GM21528 (cell line): ENCODE data around the gene IGFBP5.

Source experiments
- ATAC-seq: cut with Tn5 transposase; IDR thresholded peaks from one replicate; pipeline ENCODE4 v1.9.1; 2021; ENCODE audit warnings: mild to moderate bottlenecking, moderate library complexity; ENCODE audit not compliant: unreplicated experiment, low FRiP score

The IGFBP5 gene, protein sequence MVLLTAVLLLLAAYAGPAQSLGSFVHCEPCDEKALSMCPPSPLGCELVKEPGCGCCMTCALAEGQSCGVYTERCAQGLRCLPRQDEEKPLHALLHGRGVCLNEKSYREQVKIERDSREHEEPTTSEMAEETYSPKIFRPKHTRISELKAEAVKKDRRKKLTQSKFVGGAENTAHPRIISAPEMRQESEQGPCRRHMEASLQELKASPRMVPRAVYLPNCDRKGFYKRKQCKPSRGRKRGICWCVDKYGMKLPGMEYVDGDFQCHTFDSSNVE

DNA sequence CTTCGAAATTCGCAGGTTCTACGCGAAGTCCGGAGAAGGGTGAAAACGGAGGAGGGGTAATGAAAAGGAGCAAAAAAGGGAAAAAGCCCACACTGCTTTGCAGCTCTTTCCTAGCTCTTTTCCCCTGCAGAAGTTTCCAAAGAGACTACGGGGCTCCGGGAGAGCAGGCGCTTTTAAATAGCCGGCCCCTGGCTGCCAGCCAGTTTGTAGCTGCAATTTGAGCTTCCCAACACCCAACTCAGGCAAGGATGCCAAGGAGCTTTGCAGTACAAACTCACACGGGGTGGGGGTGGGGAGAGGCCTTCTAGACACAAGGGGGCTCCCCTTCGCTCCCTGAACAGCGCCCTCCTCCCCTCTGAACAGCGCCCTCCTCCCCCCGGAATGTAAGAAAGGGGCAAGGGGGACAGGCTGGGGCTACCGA is at the start of gene IGFBP5:
Gene IGFBP5 (minus strand): TSS at position 149 of the 421 bp plus-strand sequence. CDS start 774 bp downstream, outside the sequence.
- ATAC-seq: no peak

DNA sequence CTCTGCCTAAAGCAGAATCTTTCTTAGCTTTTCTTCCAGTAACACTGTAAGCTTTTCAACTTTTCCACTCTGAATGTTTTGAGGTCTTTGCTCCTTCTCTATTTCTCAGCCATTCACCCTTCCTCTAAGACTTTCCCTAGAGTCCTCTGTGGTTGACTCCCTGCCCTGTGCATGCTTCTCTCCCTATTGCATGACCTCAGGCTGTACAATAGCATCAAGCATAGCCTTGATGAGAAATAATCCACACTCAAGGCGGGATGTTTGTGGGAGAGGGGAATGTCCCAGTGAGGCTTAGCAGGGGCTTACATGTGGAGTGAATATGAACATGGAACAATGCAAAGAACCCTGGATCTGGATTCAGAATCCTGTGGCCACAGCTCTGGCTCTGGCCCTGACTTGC is 48.4 kb upstream of the IGFBP5 start:
- ATAC-seq: no peak

DNA sequence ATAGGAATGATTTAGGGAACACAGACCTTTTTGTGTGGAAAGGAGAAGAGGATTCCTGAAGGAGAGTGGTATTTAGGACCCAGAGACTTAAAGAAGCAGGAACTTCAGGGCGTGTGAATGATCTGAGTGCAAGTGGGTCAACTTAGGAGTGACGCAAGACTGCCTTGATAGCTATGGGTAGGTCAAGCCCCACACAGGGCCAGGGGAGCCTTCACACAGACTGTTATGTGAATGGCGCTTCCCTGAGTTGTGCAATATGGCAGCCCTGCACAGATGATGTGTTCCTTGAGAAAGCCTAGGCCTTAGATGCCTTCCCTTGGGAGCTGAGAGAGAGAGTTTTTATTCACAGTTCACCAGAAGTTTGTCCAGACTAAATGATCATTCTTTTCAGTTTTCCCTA is 47.1 kb upstream of the IGFBP5 start:
- no peak for ATAC-seq

DNA sequence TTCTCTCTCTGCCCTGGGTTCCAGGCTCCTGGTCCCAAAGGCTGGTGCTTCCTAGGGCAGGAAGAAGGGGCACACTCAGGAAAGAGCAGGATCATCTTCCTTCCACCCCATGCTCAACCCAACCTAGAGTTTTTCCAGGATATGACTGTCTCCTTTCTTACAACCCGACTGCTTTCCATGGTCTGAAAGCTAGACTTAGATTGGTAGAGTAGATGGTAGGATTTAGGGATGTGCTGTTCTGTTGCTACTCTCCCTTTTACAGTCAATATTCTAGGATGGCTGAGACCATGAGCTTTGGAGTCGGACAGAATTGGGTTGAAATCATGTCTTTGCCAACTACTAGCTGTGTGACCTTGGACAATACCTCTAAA is 45.9 kb upstream of the IGFBP5 start:
- no peak for ATAC-seq

DNA sequence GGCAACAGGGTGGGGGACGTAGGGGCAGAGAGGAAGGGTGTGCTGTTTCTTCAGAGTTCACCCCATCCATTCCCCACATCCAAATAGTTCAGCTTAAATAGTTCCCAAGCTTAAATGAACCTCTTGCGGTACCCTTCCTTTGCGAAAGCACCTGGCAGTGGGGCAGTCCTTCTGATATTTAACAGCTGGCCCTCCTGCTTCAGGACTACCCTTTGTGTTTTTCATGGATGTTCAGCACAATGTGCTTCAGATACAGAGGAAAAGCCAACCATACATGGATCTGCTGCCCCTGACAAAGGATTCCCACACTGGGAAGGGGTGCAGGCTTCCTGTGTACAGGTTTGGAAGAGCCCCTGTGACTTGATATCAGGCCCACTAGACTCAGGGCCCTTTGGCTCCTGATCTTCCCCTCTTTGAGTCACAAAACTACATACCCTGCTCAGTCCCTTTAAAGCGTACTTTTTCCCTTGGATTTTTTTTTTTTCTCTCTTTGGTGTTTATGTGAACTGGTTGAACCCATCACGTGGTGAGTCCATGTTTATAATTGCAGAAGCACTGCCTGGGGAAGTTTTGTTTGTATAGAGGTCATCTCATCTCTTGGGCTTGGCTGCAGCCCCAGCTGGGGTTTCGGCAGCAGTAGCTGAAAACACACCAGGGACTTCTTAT is 45.3 kb upstream of the IGFBP5 start:
- no peak for ATAC-seq

DNA sequence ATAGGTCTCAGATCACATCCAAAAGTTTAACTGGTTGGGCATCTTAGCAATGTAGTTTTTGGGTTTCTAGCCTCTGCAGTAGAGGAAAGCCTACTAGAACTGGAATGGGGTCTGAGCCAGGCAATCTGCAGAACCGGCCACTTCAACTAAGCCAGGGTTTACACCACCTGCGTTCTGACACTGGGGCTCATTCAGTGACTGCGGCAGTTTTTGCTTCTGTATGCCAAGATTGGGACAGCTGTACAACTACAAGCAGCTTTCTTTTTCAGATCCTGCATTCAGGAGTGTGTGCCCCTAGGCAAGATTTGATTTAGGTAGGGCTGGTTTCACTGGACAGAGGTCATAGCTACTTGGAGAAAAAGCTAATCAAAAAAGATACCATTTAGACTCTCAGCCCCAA is 43.7 kb upstream of the IGFBP5 start:
- no peak for ATAC-seq

DNA sequence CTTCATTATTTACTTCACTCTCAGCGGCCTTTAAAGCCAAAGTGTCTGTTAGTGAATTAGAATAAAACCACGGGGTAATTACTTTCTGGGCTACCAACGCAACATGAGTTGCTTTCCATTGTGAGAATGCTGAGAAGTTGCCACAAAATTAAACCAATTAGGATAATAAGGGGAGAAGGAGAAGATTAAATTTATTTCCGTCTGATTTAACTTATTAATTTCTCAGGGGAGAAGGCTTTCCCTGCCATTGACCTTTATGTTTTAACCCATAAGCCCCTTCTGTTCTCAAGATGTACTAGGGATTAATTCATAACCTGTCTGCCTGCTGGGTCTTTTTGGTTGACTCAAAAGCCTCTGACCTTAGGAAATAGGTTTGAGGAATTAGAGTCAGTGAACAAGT is 42.3 kb upstream of the IGFBP5 start:
- no peak for ATAC-seq

DNA sequence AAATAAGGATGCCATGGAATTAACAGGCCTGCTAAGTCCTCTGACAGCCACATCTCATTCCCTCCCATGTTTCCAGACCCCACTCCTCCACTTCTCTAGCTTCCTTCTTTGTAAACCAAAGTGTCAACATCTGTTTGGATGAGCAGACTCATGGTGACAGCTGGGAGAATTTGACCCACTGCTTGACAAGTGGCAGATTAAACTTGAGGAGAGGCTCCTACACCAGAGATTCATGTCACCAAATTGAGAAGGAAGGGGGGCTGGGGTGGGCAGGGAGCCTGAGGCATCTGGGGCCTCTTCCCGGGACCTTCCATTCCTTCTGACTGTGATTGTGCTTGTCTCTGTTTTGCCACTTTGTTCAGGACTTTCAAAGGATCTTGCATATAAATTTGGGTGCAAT is 41.0 kb upstream of the IGFBP5 start:
- ATAC-seq: no peak

DNA sequence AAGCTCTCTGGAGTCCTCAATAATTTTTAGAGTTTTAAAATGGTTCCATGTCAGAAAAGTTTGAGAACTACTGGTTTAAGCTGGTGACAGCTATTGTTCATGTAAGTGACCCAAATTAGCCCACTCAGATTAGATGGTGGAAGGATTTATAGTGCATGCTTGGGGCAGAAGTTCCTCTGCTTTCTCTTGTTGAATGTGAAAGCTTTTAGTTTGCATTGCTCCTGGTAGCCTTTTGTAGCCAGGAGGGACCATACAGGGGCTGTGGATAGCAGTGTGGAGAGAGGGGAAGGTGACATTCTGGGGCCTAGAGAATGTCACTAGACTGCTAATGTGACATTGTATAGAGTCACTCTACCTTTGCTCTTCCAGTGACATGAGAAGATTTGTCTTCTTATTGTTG is 40.3 kb upstream of the IGFBP5 start:
- no peak for ATAC-seq

DNA sequence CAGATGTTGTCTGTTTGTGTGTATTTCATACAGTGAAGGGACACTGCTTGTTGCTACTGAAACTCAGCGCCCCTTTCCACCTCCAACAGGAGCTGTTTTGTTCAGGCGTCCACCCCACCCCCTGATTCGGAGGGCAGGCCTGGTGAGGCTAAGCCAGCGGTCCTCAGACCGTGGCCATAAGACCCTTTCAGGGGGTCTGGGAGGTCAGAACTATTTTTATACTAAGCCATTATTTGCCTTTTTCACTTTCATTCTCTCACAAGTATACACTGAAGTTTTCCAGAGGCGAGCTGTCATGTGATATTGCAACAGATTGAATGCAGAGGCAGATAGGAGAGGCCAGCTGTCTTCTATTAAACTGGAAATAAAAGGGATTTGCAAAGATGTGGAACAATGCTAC is 39.7 kb upstream of the IGFBP5 start:
- no peak for ATAC-seq

DNA sequence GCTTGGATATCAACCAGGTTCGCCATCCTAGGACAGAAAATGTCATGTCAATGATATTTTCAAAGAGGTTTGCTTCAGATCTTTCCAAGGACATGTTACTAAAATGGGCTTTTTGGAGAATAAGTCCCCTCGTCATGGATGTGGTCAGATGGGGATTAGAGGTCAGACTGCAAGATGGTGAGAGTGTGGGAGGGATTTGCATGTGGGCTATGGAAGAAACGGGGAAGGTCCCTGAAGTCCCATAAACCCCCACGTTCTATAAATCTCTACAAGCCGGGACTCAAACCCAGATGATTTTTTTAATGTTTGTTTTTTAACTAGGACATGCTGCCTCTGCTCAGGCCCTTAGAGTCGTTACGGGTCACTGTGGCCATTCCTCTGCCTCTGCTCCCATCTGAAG is 37.7 kb upstream of the IGFBP5 start:
- ATAC-seq: no peak

DNA sequence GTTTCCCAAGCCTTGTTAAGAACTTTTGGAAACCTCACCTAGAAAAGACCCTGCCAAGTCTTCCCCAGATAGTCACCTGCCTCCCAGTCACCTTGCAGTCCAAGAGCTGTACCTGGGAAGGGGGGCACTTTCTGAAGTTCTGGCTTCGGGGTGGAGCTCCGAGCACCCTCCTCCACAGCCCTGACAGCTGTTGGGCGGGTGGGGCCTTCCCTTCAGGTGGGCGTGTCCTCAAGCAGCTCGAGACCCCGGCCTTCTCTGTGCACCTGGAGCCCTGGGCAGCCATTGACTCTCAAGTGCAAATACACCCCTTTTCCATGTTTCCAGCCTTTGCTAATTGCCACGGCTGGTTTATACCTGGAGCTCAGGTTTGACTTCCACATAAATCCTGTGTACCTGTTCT is 37.0 kb upstream of the IGFBP5 start:
- ATAC-seq: no peak

DNA sequence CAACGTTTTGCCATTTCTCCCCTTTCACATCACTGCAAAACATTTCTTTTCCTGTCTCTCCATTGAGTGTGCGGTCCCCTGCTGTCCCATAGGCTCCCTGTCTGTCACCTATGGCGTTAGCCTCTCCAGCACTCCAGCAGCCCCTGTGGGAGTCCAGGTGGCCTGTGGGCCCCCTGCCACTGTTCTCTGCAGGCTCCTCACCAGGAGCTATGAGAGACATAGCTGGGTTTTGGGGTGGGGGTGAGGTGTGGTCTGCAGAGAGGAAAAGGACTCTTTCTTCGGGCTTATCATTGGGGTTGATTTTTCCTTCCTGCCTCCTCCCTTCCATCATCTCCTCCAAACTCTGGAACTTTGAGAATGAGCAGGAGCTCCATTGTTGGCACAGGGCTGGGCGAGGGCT is 36.1 kb upstream of the IGFBP5 start:
- ATAC-seq: no peak

DNA sequence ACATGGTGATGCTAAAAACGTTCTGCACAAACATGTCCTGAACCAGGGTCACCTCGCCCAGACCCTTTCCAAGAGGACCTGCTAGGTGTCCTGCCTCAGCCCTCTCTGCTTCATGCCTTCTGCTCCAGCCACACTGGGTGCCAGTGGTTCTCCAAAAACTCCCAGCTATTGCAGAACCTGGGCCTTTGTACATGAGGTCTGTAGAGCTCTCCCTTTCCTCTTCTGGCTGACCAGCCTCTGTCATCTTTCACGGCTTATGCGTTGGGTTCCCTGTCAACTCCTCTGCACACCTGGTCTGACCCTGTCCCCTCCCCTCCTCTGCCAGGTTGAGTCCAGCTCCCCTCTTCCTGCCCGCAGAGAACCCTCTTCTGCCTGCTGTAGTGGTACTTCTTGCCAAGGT is 35.5 kb upstream of the IGFBP5 start:
- ATAC-seq: no peak

DNA sequence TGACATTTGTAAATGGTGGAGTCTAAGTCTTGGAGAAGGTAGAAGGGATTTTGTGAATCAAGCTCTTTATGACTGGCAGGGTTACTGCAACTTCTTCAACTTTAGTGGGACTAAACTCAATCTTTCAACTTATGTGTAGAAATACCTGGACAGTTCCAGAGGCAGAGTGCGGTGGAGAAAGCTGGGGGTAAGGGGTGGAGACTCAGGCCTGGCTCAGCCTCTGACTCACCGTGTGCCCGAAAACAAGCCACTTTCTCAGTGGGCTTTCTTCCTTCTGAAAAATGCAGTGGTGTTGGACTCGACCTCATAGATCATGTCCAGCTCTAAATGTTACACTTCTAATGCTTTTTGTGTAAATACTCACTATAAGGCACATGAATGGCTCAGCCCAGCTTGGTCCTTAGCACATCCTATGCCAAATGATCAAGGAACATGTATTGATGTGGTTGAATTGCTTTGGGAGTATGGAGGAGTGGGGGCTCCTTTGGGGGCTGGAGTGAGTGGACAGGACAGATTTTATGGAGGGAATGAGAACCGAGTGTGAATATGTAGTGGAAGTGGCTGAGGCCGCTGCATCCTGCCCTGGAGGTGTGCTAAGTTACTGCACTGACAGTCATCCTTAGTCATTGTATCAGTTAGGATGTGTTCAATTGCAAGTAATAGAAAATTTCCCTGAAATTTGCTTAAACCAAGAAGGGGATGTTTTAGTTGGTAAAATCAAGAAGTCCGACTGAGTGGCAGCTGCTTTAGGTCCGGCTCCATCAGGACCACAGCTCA is 32.2 kb upstream of the IGFBP5 start:
- no peak for ATAC-seq

DNA sequence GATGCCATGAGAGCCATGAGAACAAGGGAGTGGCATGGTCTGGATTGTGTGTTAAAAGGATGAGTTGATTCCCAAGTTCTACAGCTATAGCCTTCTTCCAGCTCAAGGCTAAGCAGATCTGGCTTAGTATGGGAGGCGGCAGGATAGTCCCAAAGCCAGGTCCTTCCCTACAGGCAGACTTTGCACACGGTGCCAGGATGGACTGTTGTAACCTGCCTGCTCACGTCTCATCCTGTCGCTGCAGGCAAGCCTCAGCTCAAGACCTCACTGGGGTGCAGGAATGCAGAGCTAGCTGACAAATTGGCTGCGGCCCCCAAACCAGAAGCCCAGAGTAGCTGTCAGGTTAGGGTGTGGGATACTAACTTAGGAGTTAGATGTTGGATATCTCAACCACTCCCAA is 28.8 kb upstream of the IGFBP5 start:
- no peak for ATAC-seq

DNA sequence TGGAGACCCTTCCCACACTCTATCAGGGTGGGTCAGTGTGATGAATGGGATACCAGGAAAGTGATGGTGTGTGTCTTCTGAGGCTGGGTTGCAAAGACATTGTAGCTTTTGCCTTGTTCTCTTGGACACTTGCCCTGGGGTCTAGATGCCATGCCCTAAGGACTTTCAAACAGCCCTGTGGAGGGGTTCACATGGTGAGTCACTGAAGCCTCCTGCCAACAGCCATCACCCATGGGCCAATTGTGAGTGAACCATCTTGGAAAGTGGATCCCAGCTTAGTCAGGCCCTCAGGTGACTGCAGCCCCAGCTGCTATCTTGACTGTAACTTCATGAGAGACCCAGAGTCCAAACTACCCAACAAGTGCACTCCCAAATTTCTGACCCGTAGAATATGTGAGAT is 25.8 kb upstream of the IGFBP5 start:
- no peak for ATAC-seq

DNA sequence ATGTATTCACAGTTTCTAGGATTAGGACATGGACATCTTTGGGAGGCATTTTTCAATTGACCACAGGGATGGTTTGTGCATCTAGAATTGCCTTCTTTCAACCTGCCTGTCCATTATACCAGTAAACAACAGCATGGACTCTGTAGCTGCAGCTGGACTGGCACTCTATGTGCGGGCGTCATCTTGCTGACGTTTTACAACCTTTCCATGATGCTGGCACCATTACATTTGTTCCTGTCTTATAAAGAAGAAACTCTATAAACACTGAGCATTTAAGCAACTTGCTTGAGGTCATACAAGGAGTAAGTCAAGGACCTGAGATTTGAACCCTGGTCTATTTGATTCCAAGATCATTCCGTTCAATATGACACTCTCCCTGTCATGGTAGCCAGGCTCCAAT is 25.4 kb upstream of the IGFBP5 start:
- ATAC-seq: no peak

DNA sequence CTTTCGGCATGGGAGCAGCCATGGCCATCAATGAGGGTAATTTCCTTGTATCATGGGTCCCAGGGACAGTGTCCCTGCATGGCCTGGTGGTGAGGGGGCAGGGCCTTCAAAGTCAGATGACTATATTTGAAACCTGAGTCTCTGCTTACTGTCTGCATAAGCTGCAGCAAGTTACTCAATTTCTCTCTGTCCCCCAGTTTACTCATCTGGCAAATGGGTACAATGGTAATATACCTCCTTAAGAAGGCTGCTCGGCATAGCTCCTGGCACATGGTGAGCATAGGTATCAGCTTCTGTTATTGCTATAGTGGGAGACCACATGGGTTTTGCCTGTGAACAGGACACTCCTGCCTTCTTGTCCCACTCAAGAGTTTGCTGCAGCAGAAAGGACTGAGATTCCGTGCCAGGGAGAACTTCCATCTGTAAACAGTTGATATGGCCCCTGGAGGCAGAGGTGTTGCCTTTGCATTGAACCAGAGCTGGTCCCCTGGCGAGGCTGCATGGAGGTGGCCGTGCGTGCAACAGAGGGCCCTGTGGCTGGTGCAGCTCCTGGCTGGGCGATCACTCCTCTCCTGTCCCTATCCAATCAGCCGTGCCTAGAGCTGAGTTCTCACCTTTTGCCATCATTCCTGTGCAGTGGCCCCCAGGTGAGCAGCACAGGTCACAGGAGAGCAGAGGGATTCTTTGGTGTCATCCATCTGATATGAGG is 22.7 kb upstream of the IGFBP5 start:
- ATAC-seq: no peak

DNA sequence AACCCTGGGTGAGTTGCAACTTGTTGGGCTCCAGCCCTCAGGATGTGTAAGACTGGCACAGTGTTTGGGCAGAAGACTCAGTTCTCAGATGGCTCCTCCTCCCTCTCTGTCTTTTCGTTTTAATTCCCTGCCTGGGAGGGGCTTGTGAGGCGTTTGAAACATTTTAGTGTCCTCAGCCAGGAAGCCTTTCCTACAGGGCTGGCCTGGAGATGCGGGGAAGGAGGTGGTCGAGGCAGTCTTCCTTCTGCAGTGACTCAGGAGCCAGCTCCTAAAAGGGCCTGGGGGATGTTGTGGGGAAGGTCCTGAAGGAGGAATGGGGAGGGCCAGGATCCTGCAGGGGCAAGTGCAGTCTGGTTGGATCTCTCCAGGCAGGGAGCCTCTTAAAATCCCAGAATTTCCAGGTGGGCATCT is 22.1 kb upstream of the IGFBP5 start:
- ATAC-seq: no peak

DNA sequence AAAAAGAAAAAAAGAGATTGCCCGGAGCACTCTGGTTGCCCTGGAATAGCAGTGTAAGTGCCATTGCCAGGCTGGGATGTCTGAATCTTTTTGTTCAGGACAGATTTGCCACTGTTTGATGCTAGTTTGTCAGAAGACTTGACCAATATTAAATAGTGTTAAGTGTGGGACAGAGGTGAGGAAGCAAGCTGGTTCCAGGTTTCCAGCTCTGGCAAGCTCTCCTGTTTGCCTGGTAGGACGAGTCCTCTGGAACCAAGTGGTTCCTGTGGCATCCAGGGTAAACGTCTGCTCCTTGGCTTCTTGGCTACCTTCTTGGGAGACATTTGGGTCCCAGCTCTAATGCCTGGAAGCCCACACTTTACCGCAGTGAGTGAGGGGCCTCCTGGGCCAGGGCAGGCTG is 20.8 kb upstream of the IGFBP5 start:
- ATAC-seq: no peak
